Adrenal gland (tissue), 5 donors: Measurements from ENCODE around the gene ATP8B3.

Experiments
- CTCF ChIP-seq, 6 experiments: fragments of 450-650 bp in 4 of 6; fragments of 200-600 bp in 2 of 6; sonication (generic) in 1 of 6; IDR thresholded peaks; 1 replicate in 5 of 6; 2 replicates in 1 of 6; pipeline versions ENCODE4 v1.5.1 to v1.8.0; 2016 to 2021; ENCODE audit warnings: antibody characterized with exemption in 6 of 6, mild to moderate bottlenecking in 2 of 6, moderate library complexity in 1 of 6
- POLR2A ChIP-seq, 2 donors: fragments of 450-650 bp; IDR thresholded peaks; one replicate each; pipeline ENCODE4 v1.6.1; 2017; ENCODE audit warnings: antibody characterized with exemption in 2 of 2, mild to moderate bottlenecking in 2 of 2, moderate library complexity in 1 of 2
- donor health status: DM: no; HTN: no; CAD: no.

- TF ChIP-seq CTCF (IDR thresholded peaks at IDR 0.05) (no peak), POLR2A (IDR thresholded peaks at IDR 0.05) (no peak)
Measured at GRCh38 chr19:1761528-1762242, 50.4 kb downstream of the ATP8B3 start.
